Mesenchymal stem cell (in vitro differentiated cells and primary cell): ENCODE measurements around the gene PSME3IP1.

Source experiments
- DNase-seq: peaks from one replicate; pipeline ENCODE4 v3.0.0-alpha.2; 2013
- H2AFZ ChIP-seq: one replicate; pipeline ENCODE4 v1.6.1; 2013; ENCODE audit warnings: low read depth, mild to moderate bottlenecking, control low read depth, inconsistent platforms, low read length, moderate library complexity
- H2AK5ac ChIP-seq: 2 replicates; pipeline ENCODE4 v1.6.1; 2013; ENCODE audit warnings: low read length, moderate library complexity, mild to moderate bottlenecking, inconsistent platforms; ENCODE audit not compliant: severe bottlenecking
- H2BK120ac ChIP-seq: one replicate; pipeline ENCODE4 v1.6.1; 2013; ENCODE audit warnings: low read depth, mild to moderate bottlenecking, inconsistent platforms, low read length, moderate library complexity
- H2BK12ac ChIP-seq, 2 experiments: one replicate each; pipeline ENCODE4 v1.6.1; 2013; ENCODE audit warnings: inconsistent platforms in 2 of 2, low read length in 2 of 2, mild to moderate bottlenecking in 2 of 2, moderate library complexity in 2 of 2, control low read depth in 1 of 2
- H2BK15ac ChIP-seq: one replicate; pipeline ENCODE4 v1.6.1; 2013; ENCODE audit warnings: mild to moderate bottlenecking, low read depth, inconsistent platforms; ENCODE audit not compliant: poor library complexity, severe bottlenecking
- H2BK5ac ChIP-seq: 2 replicates; pipeline ENCODE4 v1.6.1; 2013; ENCODE audit warnings: low read depth, mild to moderate bottlenecking, low read length, control low read depth, inconsistent platforms; ENCODE audit not compliant: poor library complexity, severe bottlenecking
- H3K14ac ChIP-seq, 2 experiments: one replicate each; pipeline ENCODE4 v1.6.1; 2013; ENCODE audit warnings: inconsistent platforms in 2 of 2, low read length in 2 of 2, control low read depth in 1 of 2, mild to moderate bottlenecking in 1 of 2, moderate library complexity in 1 of 2
- H3K18ac ChIP-seq, 2 experiments: one replicate each; pipeline ENCODE4 v1.6.1; 2013; ENCODE audit warnings: inconsistent platforms in 2 of 2, low read length in 2 of 2, control low read depth in 1 of 2, low read depth in 1 of 2, mild to moderate bottlenecking in 1 of 2
- H3K23ac ChIP-seq, 2 experiments: one replicate each; pipeline ENCODE4 v1.6.1; 2013; ENCODE audit warnings: inconsistent platforms in 2 of 2, low read length in 2 of 2, mild to moderate bottlenecking in 2 of 2, moderate library complexity in 2 of 2, control low read depth in 1 of 2
- H3K27ac ChIP-seq: 2 replicates; pipeline ENCODE4 v1.5.1; 2013; ENCODE audit warnings: mild to moderate bottlenecking, moderate library complexity, low read length, control low read depth, inconsistent platforms; ENCODE audit not compliant: poor library complexity, severe bottlenecking
- H3K27me3 ChIP-seq, 2 experiments: 2 replicates each; pipeline versions ENCODE4 v1.6.1 to v1.7.0; 2013; ENCODE audit warnings: low read length in 2 of 2, mild to moderate bottlenecking in 2 of 2, moderate library complexity in 2 of 2, control low read depth in 1 of 2, inconsistent platforms in 1 of 2; ENCODE audit not compliant: control insufficient read depth in 1 of 2, insufficient read depth in 1 of 2
- H3K36me3 ChIP-seq, 2 experiments: 2 replicates each; pipeline versions ENCODE4 v1.6.1 to v1.7.0; 2013; ENCODE audit warnings: low read length in 2 of 2, control low read depth in 1 of 2, inconsistent platforms in 1 of 2, low read depth in 1 of 2, mild to moderate bottlenecking in 1 of 2; ENCODE audit not compliant: insufficient read depth in 2 of 2, control insufficient read depth in 1 of 2
- H3K4ac ChIP-seq, 2 experiments: one replicate each; pipeline ENCODE4 v1.6.1; 2013; ENCODE audit warnings: inconsistent platforms in 2 of 2, low read length in 2 of 2, mild to moderate bottlenecking in 2 of 2, moderate library complexity in 2 of 2, control low read depth in 1 of 2, low read depth in 1 of 2
- H3K4me1 ChIP-seq: 2 replicates; pipeline ENCODE4 v1.6.1; 2013; ENCODE audit warnings: low read depth, low read length, control low read depth; ENCODE audit not compliant: control insufficient read depth, insufficient read depth
- H3K4me2 ChIP-seq: 2 replicates; pipeline ENCODE4 v1.6.1; 2013; ENCODE audit warnings: low read length, mild to moderate bottlenecking, inconsistent platforms; ENCODE audit not compliant: poor library complexity, severe bottlenecking
- H3K4me3 ChIP-seq, 2 experiments: 2 replicates each; pipeline versions ENCODE4 v1.5.1 to v1.7.0; 2013; ENCODE audit warnings: low read length in 2 of 2, mild to moderate bottlenecking in 2 of 2, control low read depth in 1 of 2, low read depth in 1 of 2; ENCODE audit not compliant: insufficient read depth in 1 of 2
- H3K79me1 ChIP-seq: replicated peaks from 2 replicates; pipeline ENCODE4 v1.6.1; 2013; ENCODE audit warnings: mild to moderate bottlenecking, control low read depth, low read length, inconsistent platforms; ENCODE audit not compliant: poor library complexity, severe bottlenecking
- H3K9ac ChIP-seq: 2 replicates; pipeline ENCODE4 v1.7.0; 2013; ENCODE audit warnings: mild to moderate bottlenecking, low read length, moderate library complexity
- H3K9me3 ChIP-seq: 2 replicates; pipeline ENCODE4 v1.7.0; 2013; ENCODE audit warnings: mild to moderate bottlenecking, low read length; ENCODE audit not compliant: control insufficient read depth
- H4K8ac ChIP-seq: one replicate; pipeline ENCODE4 v1.6.1; 2013; ENCODE audit warnings: inconsistent platforms, mild to moderate bottlenecking, low read length, moderate library complexity
- H4K91ac ChIP-seq: one replicate; pipeline ENCODE4 v1.6.1; 2013; ENCODE audit warnings: mild to moderate bottlenecking, low read length, inconsistent platforms
- WGBS: methylation state at CpG from one replicate; pipeline ENCODE4 v1.1.7; 2013; ENCODE audit warnings: mixed read lengths; 5-methylcytosine and 5-hydroxymethylcytosine counted together

PSME3IP1 gene

GRCh38 chr16:57178196-57178595, 7.6 kb downstream of the PSME3IP1 start:
- Histone ChIP-seq H2BK12ac (no peak overlapping the region), H2BK5ac (no peak overlapping the region), H2BK120ac (no peak overlapping the region), H3K4me2 (no peak overlapping the region), H3K4me3 (no peak overlapping the region), H3K36me3 (peaks cover 8 to 10% of the 10 kb centered on the region in 2 experiments), H3K9ac (no peak overlapping the region), H3K18ac (no peak overlapping the region), H2AFZ (no peak overlapping the region), H4K91ac (no peak overlapping the region), H3K27ac (peak overlapping the region; percentile 6), H3K14ac (no peak overlapping the region), H3K23ac (no peak overlapping the region), H3K4ac (no peak overlapping the region), H3K9me3 (no peaks in the 10 kb centered on the region), H4K8ac (no peak overlapping the region), H3K79me1 (peaks cover 22% of the 10 kb centered on the region), H2AK5ac (no peak overlapping the region), H2BK15ac (no peak overlapping the region), H3K4me1 (peaks cover 1% of the 10 kb centered on the region), H3K27me3 (no peaks in the 10 kb centered on the region)
- DNase-seq: no peak
- WGBS: 88% methylated on average over 3 of the region's 3 CpGs

DNA sequence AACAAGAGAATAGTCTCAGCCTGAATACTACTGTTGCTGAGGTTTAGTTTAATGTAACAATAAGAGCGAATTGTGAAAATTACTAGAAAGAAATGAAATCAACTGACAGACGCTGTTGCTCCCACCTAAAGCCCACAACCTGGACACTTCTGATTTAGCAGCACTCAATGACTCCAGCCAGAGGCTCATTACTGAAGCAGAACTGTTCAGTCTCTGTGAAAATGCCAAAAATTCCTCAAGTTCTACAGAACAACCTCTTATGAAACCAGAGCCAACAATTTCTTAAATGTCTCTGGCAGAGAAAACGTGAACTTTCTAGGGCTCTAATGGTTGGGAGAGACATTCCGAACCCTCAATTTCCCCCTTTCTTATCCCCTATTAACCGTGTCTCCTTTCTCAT, 9.9 kb downstream of the PSME3IP1 start:
- Histone ChIP-seq H3K9ac (no peak overlapping the region), H3K23ac (no peak overlapping the region), H3K9me3 (no peaks in the 10 kb centered on the region), H2BK120ac (no peak overlapping the region), H3K27me3 (no peaks in the 10 kb centered on the region), H3K79me1 (peaks cover 13% of the 10 kb centered on the region), H2BK12ac (no peak overlapping the region), H2AK5ac (no peak overlapping the region), H2BK15ac (no peak overlapping the region), H3K36me3 (peaks cover 17 to 33% of the 10 kb centered on the region in 2 experiments), H3K14ac (no peak overlapping the region), H3K4me1 (peaks cover 1% of the 10 kb centered on the region), H4K8ac (no peak overlapping the region), H3K4ac (no peak overlapping the region), H2BK5ac (no peak overlapping the region), H3K18ac (no peak overlapping the region), H4K91ac (no peak overlapping the region), H3K4me3 (no peak overlapping the region), H3K4me2 (no peak overlapping the region), H2AFZ (no peak overlapping the region), H3K27ac (no peak overlapping the region)
- no peak for DNase-seq
- WGBS: 88% methylated on average over 4 of the region's 5 CpGs

- no peak overlapping the region for H3K9ac ChIP-seq
- no peak overlapping the region for H3K4me3 ChIP-seq
- 80% methylated on average over 5 of the region's 5 CpGs for WGBS
- H4K8ac ChIP-seq: no peak overlapping the region
- no peaks in the 10 kb centered on the region for H3K27me3 ChIP-seq
- H2BK120ac ChIP-seq: no peak overlapping the region
- H3K4me2 ChIP-seq: no peak overlapping the region
- H2AFZ ChIP-seq: no peak overlapping the region
- no peak overlapping the region for H3K27ac ChIP-seq
- H2BK12ac ChIP-seq: no peak overlapping the region
- H3K23ac ChIP-seq: no peak overlapping the region
- no peak overlapping the region for H4K91ac ChIP-seq
- no peak overlapping the region for H3K14ac ChIP-seq
- peaks cover 18 to 47% of the 10 kb centered on the region in 2 experiments for H3K36me3 ChIP-seq
- H3K4ac ChIP-seq: no peak overlapping the region
- no peak overlapping the region for H2BK15ac ChIP-seq
- H3K79me1 ChIP-seq: peaks cover 9% of the 10 kb centered on the region
- H3K18ac ChIP-seq: no peak overlapping the region
- peaks cover 1% of the 10 kb centered on the region for H3K4me1 ChIP-seq
- no peak for DNase-seq
- no peak overlapping the region for H2AK5ac ChIP-seq
- no peak overlapping the region for H2BK5ac ChIP-seq
- H3K9me3 ChIP-seq: no peaks in the 10 kb centered on the region
Observed at GRCh38 chr16:57172721-57173290, 13.0 kb downstream of the PSME3IP1 start.

GRCh38 chr16:57169327-57169726, 16.5 kb downstream of the PSME3IP1 start:
- no peak overlapping the region for H3K27ac ChIP-seq
- H3K4me3 ChIP-seq: no peak overlapping the region

More at GRCh38 chr16:57169327-57169726, 16.5 kb downstream of the PSME3IP1 start:
- Histone ChIP-seq H4K8ac (no peak overlapping the region), H3K79me1 (peaks cover 9% of the 10 kb centered on the region), H3K14ac (no peak overlapping the region), H2BK120ac (no peak overlapping the region), H2BK15ac (no peak overlapping the region), H3K4me2 (no peak overlapping the region), H4K91ac (no peak overlapping the region), H3K9ac (no peak overlapping the region), H3K36me3 (peaks cover 26 to 76% of the 10 kb centered on the region in 2 experiments), H2BK5ac (no peak overlapping the region), H2AFZ (no peak overlapping the region), H3K27me3 (no peaks in the 10 kb centered on the region), H3K9me3 (no peaks in the 10 kb centered on the region), H3K4ac (no peak overlapping the region), H2BK12ac (no peak overlapping the region), H3K18ac (no peak overlapping the region), H3K4me1 (no peaks in the 10 kb centered on the region), H2AK5ac (no peak overlapping the region), H3K23ac (no peak overlapping the region)
- peak; percentile 20 for DNase-seq
